IPS DF 4.7 (cell line): ENCODE data around the gene TMEM18.

ENCODE experiments used
- DNase-seq: peaks from one replicate; pipeline ENCODE4 v3.0.0-alpha.2; 2013; ENCODE audit warnings: low spot score; ENCODE audit errors: extremely low read depth

Gene TMEM18

DNA sequence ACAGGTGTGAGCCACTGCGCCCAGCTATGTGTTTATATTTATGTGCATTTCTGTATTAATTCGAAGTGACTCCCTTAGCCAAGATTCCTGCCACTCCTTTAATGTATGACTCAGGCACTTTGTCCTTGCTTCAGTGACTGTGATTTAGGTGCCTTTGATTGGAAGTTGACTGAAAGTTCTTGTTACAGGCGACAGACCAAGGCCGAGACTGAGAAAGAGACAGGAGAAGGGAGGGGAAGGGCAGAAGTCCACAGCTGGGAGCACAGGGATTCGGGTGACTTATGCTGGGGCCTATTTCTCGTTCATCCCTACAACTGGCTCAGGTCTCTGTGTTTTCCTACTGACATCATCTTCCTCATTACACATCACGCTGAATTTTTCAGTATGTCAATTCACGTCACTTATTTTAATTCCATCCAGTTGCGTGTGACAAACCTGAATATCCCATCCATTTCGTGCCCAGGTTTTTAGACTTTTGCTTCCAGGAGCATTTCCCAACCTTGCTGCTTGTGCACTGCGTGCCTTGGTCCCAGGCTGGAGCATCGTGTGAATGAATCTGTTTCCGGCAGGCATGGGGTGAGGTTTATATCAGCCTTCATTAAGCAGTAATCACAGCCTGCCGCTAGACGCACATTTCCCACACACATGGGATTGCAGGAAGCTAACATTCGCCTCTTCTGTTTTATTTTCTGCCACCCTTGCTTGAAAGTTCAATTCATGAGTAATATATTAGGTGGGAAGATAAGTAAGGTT is 42.4 kb downstream of the TMEM18 start:
- no peak for DNase-seq

DNA sequence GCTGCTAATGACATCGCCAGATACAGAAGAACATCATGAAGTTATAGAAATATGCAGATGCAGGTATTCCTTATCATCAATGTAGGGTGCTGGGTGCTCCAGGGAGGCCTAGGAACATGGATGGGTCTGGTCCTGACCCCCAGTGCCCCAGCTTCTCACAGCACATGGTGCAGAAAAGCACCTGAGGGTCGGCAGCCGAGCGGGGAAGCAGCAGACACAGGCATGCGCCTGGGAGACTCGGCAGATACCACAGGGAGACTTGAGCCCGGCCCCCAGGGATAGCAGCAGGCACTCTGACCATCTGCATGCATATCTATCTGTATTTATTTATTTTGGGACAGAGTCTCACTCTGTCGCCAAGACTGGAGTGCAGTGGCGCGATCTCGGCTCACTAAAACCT is 43.2 kb downstream of the TMEM18 start:
- no peak for DNase-seq

DNA sequence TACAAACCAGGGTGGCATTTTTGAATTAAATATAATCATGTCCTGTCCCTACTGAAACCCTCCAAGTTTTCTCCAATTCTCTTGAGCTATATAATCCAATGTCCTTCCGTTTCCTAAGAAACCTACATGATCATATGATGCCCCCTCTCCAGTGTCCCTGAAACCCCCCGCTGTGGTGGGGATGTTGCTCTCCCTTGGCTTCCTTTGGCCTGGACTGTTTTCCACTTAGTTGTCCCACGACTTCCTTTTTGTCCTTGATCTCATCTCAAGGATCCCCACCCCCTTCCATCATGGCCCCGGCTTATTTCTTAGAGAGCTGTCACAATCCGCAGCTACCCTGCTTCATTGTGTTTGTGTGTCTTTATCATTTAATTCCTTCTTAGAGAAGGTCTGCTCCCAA is 43.8 kb downstream of the TMEM18 start:
- DNase-seq = no peak

DNA sequence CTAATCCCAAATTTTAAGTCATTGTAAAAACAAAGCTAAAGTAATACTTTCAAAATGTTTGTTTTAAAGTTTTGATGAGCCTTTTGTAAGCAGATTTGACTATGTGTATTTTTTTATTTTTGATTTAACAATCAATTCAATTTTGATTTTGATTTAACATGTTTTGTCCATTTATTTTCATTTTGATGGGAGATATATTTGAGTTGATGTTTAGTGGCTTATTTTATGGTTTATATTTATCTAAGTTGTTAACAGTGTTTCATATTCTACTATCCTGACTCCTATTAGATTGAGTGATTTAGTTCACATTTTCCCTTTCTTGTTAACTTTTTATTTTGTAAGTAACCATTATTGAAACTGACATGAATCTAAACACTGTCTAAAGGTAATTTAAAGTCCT is 44.7 kb downstream of the TMEM18 start:
- no peak for DNase-seq

DNA sequence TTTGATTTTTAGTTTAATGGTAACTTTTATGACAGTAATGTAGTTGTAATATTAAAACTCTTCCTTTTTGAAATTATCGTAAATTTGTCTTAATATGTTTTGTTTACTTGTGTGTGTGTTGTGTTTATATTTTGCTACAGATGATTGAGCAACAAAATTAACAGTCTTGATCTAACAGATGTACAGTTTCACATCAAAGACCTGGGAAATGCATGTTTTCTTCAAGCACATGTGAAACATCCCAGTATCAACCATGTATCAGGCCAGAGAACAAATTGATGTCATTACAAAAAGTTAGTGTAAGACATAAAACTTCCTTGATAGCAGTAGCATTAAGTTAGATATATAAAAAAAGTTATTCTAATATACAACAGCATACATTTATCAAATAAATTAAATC is 45.5 kb downstream of the TMEM18 start:
- no peak for DNase-seq

DNA sequence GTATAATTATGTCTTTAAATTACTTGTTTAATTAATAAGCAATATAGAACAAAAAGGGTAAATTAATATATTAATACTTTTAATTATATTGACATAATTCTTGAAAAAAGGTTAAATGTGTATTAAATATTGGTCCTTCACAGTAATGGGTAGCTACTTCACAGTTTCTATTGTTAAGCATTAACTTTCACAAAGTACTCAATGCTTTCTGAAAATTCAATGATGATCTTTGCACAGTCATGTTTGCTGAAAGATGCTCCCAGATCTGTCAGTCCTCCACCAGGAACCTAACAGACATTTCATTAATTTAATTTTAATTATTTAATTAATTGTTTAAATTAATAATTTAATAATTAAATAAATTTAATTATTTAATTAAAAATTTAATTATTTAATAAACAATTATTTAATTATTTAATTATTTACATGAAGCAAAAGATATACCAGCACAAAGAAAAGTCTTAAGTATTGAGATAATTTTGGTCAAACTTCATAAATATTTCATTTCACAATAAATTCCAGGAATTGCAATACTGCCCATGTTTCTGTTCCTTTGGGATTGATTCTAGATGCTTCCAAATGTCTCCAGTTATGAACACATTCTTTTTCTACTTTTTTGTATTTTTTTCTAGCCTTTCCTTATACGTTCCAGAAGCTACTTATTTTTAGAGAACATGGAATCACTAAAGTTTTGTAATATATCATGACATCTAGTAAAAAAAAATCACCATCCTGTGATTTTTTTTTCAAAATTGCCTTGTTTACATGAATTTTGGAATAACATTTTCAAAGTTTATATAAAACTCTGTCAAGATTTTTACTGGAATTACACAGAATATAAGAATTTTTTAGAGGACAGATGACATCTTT is 46.5 kb downstream of the TMEM18 start:
- DNase-seq = no peak

DNA sequence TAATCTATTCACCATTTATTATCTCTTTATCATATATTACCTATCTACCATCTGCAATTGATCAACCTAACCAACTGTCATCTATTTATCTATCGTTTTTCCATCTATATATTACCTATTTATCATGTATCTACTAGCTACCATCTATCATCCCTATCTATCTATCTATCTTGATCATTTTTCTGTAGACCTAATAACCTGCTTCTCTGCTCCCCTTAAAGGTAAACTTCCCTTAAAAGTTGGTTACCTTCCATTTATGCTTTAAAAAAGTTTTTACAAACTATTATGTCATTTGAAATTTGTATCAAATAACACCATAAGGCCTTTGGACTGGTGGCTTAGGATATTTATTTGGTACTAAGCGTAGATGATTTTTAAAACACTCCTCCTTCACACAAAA is 47.2 kb downstream of the TMEM18 start:
- no peak for DNase-seq

DNA sequence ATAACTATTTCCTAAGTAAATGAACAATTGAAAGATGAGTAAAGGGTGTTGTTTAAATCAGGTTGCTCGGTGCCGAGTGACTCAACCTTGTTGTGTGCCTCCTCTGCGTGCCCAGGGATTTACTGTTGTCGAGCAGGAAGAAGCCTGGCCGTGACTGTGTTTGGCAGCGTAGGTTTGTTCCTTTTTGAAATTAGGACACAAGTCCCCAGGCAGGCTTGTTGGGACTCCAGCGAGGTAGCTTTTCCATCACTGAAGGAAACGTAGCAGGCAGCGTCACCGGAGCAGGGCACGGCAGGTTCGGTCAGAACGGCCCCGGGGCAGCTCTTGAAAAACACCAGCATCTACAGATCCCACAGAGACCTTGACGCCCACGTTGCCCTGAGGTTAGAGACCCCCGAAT is 48.6 kb downstream of the TMEM18 start:
- no peak for DNase-seq

DNA sequence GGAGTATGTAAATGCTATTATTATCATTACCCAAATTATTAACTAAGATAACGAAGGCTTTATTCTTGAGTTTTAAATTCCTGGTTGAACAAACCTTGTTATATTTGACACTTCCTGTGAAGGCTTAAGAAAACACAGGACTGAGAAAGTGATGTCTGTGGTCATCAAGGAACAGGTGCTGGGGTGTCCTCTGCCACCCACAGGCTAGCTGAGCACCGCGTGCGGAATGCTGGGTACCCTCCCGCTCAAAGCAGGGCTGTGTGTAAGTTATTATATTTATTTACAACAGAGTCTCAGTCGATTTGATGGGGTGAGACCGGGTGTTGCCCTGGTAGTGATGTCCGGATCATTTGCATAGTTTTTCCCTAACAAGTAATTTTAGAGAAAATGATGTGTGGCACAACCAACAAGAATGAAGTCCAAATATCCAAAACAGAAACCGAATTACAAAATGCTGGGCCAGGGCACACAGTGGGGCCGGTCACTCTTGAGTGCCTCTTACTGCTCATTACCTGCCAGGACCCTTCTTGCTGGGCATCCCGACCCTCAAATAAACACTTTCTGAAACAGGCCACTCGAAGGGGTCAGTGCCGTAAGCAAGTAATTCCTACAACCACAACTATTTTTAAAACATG is 49.2 kb downstream of the TMEM18 start:
- no peak for DNase-seq

DNA sequence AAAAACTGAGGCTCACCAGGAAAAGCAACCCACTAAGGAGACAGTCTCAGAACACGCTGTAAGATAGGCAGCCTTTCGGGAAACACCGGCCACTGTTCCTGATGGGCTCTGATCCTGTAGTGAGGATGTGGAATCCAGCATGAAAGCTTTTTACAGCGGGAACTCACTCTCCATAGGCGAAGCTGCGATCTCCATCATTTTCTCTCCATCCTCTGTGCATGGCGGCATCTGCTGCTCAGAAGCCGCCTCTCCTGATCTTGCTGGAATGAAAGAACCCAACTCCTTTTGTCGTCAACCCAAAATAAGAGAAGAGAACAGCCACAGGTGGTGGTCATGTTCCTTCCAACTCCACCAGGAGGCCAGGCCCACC is 49.9 kb downstream of the TMEM18 start:
- DNase-seq = no peak

DNA sequence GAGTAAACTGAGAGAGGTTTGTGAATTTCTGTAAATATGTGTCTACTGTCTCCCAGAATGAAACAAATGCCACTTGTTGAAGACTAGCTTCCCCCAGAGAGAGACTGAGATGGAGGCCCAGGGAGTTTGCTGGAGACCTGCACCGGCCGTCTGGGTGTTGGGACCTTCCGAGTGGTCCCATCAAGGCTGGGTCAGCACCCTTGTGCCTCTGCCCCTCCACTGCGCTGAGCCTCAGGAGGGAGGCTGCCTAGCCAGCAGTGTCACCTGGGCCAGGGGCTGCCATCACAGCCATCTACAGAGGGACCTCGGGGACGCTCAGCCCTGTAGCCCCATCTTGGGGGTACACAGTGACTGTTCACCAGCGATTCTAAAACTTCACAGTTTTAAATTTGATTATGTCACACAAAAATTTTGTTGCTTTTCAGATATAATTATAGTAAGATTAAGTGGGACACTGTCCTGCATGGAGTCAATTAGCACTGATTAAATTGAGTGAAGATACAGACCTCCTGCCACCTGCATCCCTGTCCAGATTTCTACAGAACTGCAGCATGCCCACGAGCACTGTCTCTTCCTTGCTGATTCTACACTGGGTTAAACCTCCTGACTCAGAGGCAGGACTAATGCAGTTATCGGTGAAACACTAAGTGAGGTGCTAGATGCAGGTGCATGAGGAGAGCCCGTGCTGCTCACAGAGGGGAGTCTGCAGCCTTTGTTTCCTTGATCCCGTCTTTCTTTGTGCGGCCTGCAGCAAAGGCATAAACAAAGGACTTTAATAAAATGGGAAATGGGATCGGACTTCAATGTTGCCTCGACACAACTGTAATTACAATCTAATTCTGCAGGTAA is 50.5 kb downstream of the TMEM18 start:
- no peak for DNase-seq

DNA sequence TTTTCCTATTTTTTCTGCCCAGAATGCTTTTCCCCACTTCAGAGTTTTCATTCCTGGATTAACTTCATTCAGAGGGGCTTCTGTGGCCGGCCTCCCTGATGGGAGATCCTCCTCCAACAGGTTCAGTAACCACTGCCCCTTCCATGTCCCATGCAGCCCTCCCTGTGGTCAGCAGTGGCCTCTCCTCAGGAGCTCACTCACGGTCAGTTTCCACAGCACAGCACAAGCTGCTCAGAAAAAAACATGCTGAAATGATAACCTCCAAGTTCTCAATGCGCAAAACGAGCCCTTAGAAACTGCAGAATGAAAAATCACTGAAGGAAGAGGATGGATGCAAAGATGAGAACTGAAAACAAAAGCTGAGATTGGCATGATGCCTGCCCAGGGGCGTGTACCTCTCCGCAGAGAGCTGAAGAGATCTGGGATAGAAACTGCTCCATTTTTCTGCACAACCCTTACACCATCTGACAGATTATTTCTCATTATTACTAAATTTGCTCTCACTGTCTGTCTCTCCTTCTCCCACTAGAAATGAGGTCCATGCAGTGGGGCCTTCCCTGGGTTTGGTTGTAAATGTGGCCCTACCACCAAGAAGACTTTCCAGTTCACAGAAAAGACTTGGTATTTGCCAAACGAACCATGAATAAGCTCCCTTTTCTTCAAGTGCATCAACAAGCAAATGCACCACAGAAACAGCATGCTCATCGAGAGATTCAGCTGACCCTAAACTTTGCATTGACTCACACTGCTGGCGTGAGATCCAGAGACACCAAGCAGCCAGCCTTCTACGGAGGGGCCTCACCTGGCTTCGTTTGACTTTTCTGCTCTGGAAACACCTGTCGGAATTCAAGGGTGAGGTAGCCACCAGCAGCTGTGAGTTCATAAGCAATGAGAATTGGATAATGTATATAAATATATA is 51.5 kb downstream of the TMEM18 start:
- DNase-seq = no peak

DNA sequence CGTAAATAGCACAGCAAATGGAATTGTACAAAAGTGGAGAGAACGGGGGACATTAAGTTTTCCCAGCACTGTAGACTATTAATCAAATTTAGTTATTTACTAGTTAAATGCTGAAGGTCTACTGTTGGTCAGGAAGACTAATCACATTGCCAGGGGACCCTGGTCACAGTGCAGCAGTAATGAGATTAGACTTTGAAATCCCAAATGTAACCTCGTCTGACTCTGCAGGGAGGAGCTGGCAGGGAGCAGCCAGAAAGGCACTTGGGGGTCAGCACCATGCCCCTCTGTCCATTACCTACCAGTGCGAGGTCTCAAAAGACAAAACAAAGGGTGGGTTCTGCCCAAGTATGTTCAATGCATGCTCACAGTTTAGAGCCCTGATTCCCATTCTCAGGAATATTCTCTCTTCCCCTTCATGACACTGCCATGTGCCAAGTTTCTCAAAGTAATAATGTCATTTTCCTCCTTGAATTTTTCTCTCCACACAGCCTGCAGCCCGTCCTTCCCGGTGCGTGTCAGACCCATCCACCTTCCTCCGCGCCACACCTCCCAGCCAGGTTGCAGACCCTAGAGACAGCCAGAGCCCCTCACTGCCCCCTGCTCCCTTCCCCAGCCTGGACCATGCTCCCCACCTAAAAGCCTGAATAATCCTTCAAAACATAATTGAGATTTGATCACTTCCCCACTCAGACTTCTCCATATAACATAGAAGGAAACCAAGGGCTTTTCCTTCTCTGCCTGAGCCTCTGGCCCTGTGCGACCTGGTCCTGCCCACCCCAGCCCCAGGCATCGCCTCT is 52.5 kb downstream of the TMEM18 start:
- no peak for DNase-seq

DNA sequence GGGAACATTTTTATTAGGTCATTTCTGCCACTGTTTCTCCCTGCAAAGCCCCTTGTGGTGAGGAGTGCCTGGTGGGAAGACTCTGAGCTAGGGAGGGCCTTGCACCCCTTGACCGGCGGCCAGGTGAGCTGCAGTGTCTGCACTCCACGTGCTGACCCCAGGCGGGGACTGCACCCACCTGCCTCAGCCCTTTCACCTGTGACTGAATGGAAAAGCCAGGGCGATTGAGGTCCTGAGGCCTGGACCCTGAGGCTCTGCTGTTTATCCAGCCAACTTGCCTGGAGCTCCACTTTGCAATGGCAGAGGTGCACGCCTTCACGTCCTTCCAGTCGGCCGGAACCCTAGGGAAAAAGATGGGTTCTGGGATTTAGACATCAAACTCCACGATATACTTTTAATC is 53.1 kb downstream of the TMEM18 start:
- no peak for DNase-seq

DNA sequence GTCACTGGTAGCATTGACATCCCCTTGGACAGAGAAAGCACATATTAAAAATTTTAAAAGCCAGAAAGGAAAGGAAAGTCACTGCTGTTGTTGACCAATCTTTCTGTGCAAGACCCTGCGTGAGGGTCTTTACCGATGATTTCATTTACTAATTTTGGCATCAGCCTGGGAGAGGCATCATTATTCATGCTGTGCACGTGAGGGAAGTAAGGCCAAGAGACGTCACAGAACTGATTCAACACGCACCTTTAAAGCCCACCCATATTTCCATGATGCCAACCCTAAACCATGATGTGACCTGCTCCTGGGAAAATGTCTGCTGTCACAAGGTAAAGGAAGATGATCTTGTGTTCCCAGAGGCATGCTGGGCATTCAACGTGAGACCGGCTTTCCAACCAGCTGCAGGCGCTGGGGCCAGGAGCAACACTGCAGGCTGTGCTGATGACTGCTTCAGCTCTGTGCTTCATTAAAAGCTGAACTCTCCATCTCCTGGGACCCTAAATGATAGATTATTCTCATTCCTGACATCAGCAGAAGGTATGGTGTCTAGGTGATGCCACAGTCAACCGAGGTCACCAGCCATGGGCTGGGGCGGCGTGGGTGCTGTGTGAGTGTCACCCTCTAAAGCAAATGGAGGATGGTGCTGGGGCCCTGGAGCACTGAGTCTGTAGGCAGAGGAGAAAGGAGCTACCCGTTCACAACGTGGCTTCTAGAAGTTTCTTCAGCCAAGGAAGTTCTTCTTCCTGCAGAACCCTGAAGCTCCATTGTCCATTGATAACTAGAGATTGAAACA is 53.9 kb downstream of the TMEM18 start:
- DNase-seq = no peak

DNA sequence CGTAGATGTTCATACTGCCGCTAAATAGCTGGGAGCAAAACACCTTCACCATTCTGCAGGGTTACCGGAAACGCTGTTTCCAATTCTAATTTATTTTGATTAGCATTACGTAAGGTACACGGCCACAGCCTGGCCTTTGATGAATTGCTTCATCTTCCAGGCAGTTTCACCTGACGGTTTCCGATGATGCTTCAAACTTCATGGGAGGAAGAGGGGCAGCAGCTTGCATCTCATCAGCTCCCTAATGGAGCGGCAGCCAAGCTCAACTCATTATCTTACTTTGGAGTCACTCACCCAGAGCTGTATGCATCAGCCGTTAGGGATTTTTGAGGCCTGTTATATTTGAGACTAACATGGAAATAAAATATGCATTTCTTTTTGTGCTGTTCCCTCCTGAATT is 54.8 kb downstream of the TMEM18 start:
- no peak for DNase-seq

DNA sequence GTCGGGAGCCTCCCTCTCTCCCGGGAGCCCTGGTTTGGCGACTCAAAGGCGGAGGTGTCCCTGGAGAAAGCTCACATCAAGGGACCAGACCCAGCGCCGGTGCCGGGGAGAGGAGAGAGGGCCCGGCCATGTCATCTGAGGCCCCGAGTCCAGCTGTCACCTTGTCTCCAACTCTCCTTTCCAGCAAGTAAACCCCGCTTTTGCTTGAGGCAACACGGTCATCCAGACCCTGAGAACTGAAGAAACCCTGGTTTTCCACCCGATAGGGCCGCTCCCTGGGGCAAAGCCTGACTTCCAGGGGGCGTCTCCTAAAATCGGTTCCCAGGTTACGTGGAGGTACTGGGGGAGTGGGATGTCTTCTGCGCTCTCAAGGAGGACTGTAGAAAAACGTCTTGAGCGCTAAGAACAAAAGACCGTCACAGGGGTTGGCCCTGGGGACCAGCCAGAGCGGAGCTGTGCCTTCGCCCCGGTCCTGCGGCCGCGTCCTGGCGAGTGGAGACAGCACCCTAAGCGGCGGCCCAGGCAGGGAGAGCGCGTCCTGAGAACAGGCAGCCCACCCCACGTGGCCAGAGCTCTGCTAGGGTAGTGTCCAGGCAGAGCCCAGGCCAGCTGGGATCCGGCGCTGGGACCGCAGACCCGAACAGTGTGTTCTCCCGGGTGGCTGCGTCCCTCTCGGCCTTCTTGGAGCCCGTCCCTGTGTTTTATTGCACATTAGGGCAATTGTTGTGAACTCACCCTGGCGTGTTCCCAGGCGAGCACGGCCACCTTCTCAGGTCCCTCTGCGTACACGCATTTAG is 55.7 kb downstream of the TMEM18 start:
- DNase-seq = no peak
